Epithelial cell of prostate (primary cell): ENCODE measurements around the gene ZNF646.

ENCODE experiments used
- DNase-seq: peaks from one replicate; pipeline ENCODE4 v3.0.0-alpha.2; 2011; ENCODE audit warnings: low read depth, low spot score
- H3K27ac ChIP-seq: fragments of 450-650 bp; 2 replicates; pipeline ENCODE4 v1.5.1; 2017; ENCODE audit warnings: mild to moderate bottlenecking

Gene ZNF646

DNA sequence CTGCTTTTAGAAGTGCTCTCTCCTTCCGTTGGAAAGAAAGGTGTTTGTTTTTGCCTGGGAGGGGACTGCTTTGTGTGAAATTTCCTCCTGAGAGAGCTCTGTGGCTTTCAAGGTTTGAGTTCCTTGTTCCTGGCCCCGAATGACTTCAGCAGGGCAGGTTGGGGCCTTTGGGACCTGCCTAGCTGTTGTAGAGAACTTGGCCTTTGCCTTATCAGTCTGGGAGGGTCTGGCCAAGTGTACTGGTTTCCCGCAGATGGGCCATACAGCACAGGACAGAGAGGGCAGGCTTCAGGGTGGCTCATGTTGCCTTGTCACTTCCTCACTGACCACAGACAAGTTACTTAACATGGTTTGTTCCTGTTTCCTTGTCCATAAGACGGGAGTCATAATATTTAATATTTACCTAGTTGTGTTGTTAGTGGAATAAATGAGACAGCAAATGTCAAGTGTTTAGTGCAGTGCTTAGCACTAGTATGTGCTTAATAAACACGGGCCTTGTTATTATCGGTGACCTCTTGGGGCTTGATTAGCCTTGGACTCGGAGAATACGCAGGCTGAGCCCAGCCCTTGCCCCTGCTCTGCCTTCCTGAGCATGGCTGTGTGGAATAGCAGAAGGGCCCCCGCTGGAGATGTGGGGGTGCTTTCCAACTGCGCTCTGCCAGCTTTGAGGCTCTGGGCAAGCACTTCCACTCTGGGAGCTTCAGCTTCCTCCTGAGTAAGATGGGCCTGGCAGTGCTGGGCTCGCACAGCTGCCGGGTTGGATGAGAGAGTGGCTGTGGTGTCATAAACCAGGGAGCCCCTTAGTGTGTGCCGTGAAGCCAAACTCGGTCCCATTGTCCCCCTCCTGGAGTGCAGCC lies 54.7 kb downstream of the ZNF646 start:
- peak overlapping the region; percentile 96 for H3K27ac ChIP-seq
- DNase-seq, result no peak

GRCh38 chr16:31129568-31130335 lies 55.5 kb downstream of the ZNF646 start:
- peak overlapping the region; percentile 96 for H3K27ac ChIP-seq

DNA sequence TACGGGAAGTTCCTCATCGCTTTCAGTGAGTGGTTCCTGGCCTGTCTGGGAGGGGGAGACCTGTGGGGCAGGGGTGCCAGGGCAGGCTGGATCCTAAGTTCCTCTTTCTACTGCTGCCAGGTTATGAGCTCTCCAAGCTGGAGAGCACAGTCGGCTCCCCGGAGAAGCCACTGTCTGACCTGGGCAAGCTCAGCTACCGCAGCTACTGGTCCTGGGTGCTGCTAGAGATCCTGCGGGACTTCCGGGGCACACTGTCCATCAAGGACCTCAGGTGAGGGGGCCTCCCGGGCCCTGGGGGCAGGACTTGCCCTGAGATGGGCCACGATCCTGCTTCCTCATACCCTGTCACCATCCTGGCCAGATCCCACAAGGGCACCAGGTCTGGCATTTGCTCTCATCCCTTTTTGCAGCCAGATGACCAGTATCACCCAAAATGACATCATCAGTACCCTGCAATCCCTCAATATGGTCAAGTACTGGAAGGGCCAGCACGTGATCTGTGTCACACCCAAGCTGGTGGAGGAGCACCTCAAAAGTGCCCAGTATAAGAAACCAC lies 56.2 kb downstream of the ZNF646 start:
- H3K27ac ChIP-seq, result peak overlapping the region; percentile 96
- no peak for DNase-seq

More at GRCh38 chr16:31129568-31130335, 55.5 kb downstream of the ZNF646 start:
- no peak for DNase-seq

DNA sequence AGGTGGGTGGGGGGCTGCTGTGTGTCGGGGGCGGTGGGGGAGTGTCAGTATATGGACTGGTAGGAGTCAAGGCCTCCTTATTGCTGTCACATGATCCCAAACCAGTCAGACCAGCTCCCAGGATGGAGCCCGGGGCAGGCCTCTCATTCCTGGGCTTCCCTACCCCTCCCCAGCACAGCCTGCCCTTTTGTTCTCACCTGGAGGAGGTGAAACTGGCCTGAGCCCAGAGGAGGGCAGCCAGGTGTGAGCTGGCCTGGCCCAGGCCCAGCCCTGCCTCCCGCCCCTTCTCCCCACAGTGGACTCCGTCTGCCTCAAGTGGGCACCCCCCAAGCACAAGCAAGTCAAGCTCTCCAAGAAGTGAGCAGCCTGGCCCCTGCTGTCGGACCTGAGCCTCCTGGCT lies 56.7 kb downstream of the ZNF646 start:
- H3K27ac ChIP-seq, result peak overlapping the region; percentile 96

GRCh38 chr16:31131416-31131815 lies 57.2 kb downstream of the ZNF646 start:
- no peak for DNase-seq
- H3K27ac ChIP-seq, result peak overlapping the region; percentile 96

More for the DNA sequence above, 56.7 kb downstream of the ZNF646 start:
- no peak for DNase-seq

DNA sequence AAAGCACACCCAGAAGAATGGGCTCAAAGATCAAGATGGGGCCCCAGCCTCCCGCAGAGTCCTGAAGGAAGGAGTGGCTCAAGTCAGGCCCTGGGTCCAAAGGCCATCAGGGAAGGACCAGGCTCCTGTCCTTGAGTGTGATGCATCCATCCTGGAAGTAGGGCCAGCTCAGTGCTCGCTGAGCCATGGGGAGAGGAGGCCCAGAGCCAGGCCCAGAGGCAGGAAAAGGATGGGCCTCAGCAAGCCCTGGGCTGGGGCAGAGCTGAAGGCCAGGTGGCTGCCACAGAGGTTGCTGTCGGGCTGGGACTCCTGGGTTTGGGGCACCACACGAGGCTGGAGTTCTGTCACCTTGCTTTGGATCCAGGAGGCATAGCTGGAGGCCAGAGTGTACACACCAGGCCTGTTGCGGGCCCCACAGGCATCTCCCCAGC lies 57.6 kb downstream of the ZNF646 start:
- peak overlapping the region; percentile 96 for H3K27ac ChIP-seq
- no peak for DNase-seq

DNA sequence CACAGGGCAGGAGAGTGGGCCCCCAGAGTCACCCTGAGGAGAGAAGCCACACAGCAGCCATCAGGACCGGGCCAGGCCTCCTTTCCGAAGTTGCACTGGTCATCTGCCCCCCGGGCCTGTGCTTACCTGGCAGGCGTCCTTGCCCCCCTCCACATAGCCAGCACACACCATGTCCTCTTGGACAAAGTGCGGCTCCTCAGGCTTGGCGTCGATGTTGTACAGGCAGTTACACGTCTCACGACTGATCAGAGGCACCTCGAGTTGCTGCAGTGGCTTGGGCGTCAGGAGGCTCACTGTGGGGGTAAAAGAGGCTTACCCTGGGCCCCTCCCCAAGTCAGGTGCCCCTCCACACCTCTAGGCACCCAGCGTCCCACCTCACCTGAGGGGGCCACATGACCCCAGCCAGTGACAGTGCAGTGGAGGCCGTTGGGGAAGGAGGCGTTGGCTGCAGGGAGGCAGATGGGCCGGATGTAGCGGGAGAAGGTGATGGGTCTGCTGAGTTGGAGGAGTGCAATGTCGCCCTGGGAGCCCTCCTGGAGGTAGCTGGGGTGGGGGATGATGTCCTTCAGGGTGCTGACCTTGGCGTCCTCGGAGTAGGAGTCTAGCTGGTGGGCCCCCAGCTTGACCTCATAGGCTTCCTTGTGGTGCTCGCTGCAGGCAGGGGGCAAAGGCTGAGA lies 58.2 kb downstream of the ZNF646 start:
- DNase-seq, result no peak
- H3K27ac ChIP-seq, result peak overlapping the region; percentile 96

GRCh38 chr16:31133046-31133501 lies 58.9 kb downstream of the ZNF646 start:
- DNase-seq, result no peak
- peak overlapping the region; percentile 96 for H3K27ac ChIP-seq
